Mucosa of stomach (tissue), 1 donor: Measurements from ENCODE around the gene TPK1.

Experiments used
- H3K27me3 ChIP-seq: one replicate; pipeline ENCODE4 v1.7.0; 2013; ENCODE audit warnings: mild to moderate bottlenecking, low read length; ENCODE audit not compliant: control insufficient read depth, insufficient read depth
- H3K36me3 ChIP-seq: one replicate; pipeline ENCODE4 v1.7.0; 2013; ENCODE audit warnings: low read length; ENCODE audit not compliant: control insufficient read depth, insufficient read depth
- H3K4me1 ChIP-seq: one replicate; pipeline ENCODE4 v1.7.0; 2013; ENCODE audit warnings: mild to moderate bottlenecking, low read length; ENCODE audit not compliant: control insufficient read depth, insufficient read depth
- H3K4me3 ChIP-seq: one replicate; pipeline ENCODE4 v1.7.0; 2013; ENCODE audit warnings: low read length
- H3K9ac ChIP-seq: one replicate; pipeline ENCODE4 v1.7.0; 2013; ENCODE audit warnings: mild to moderate bottlenecking, low read length, moderate library complexity
- H3K9me3 ChIP-seq: one replicate; pipeline ENCODE4 v1.7.0; 2013; ENCODE audit warnings: mild to moderate bottlenecking, low read length, moderate library complexity; ENCODE audit not compliant: control insufficient read depth
- donor health status: Pancreatic carcinoma.

TPK1 gene

DNA sequence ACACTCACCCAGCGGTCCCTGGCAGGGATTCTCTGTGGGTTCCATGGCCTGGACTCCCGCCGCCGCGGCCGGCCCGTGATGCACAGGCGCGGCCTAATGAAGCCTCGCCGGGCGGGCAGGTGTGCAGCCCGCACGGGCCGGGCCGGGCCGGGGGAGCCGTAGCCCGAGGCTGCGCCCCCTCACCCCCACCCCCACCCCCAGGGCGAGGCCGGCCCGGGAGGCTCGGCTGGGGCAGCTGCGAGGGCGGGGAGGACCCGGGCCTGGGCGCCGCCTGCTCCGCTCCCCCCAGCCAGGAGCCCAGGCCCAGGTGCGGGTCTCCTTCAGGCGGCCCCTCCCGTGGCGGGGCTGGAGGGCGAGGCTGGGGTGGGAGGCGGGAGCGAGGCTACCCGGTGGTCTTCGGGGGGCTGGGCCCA, 432.2 kb downstream of the TPK1 start, which contains the start of gene NOBOX:
Gene NOBOX (minus strand): TSS at position 45 of the 413 bp plus-strand sequence.
- H3K27me3 ChIP-seq: no peaks in the 10 kb centered on the region
- H3K36me3 ChIP-seq: no peaks in the 10 kb centered on the region
- H3K9me3 ChIP-seq: no peaks in the 10 kb centered on the region
- H3K4me3 ChIP-seq: no peak within 1 kb of the TSS
- H3K4me1 ChIP-seq: no peaks in the 10 kb centered on the region
- H3K9ac ChIP-seq: no peak within 1 kb of the TSS

GRCh38 chr7:144403102-144403501, 432.8 kb downstream of the TPK1 start:
- no peaks in the 10 kb centered on the region for H3K27me3 ChIP-seq
- H3K4me3 ChIP-seq: no peak overlapping the region
- no peak overlapping the region for H3K9ac ChIP-seq
- no peaks in the 10 kb centered on the region for H3K9me3 ChIP-seq
- H3K4me1 ChIP-seq: no peaks in the 10 kb centered on the region
- no peaks in the 10 kb centered on the region for H3K36me3 ChIP-seq
